ENCODE measurements around the gene TSPAN16. TPM values are rescaled to one million over a fixed set of nuclear protein-coding genes. Genes with fewer than 3 reads are reported as not detected.

Gene TSPAN16
- total RNA-seq, 2 experiments from 2014 or later: not detected

GRCh38 chr19:11290256-11290655, 5.7 kb upstream of the TSPAN16 start:
- no peak overlapping the region for H3K4me2 ChIP-seq (ENCODE audit: low read length)
- intact Hi-C loops (cut with micrococcal nuclease; ENCODE audit: unreplicated experiment): loop anchor here (5.0 kb wide), 1 partner anchor 147 kb away; the partner anchor contains the start of genes ODAD3 and PRKCSH
- peaks cover 21% of the 10 kb centered on the region for H3K4me1 ChIP-seq (ENCODE audit: insufficient read depth, low read length, poor library complexity, severe bottlenecking)
- H3K9me3 ChIP-seq (ENCODE audit: low read length): no peaks in the 10 kb centered on the region
- ChIA-PET CTCF (ENCODE audit: unreplicated experiment) (no interaction called here), POLR2A (interaction anchor here (0.8 kb wide), 1 partner anchor 76 kb away, joined by 3 read pairs; no protein-coding TSS in a partner anchor)
- H3K27ac ChIP-seq (ENCODE audit: low read depth, low read length, poor library complexity, severe bottlenecking): no peak overlapping the region
- H4K20me1 ChIP-seq (ENCODE audit: insufficient read depth, low read length): no peaks in the 10 kb centered on the region
- no peaks in the 10 kb centered on the region for H3K36me3 ChIP-seq (ENCODE audit: insufficient read depth, low read length)
- DNase-seq (ENCODE audit: low spot score): no peak
- no peak overlapping the region for H3K4me3 ChIP-seq (ENCODE audit: low read depth, low read length, poor library complexity, severe bottlenecking)
- TF ChIP-seq EZH2phosphoT487 (IDR thresholded peaks at IDR 0.05; ENCODE audit: borderline replicate concordance, low read depth, low read length): no peak
- TF ChIP-seq, protein P1, sequence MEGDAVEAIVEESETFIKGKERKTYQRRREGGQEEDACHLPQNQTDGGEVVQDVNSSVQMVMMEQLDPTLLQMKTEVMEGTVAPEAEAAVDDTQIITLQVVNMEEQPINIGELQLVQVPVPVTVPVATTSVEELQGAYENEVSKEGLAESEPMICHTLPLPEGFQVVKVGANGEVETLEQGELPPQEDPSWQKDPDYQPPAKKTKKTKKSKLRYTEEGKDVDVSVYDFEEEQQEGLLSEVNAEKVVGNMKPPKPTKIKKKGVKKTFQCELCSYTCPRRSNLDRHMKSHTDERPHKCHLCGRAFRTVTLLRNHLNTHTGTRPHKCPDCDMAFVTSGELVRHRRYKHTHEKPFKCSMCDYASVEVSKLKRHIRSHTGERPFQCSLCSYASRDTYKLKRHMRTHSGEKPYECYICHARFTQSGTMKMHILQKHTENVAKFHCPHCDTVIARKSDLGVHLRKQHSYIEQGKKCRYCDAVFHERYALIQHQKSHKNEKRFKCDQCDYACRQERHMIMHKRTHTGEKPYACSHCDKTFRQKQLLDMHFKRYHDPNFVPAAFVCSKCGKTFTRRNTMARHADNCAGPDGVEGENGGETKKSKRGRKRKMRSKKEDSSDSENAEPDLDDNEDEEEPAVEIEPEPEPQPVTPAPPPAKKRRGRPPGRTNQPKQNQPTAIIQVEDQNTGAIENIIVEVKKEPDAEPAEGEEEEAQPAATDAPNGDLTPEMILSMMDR (conservative IDR thresholded peaks at IDR 0.05; ENCODE audit: low read length): no peak
- H2AFZ ChIP-seq (ENCODE audit: low read length): no peak overlapping the region
- H3K79me2 ChIP-seq (ENCODE audit: insufficient read depth, low read depth, low read length): no peaks in the 10 kb centered on the region
- BruUV-seq (replicated peaks): no TSS peak
- no peaks in the 10 kb centered on the region for H3K9me2 ChIP-seq (ENCODE audit: insufficient read depth, low read length)

DNA sequence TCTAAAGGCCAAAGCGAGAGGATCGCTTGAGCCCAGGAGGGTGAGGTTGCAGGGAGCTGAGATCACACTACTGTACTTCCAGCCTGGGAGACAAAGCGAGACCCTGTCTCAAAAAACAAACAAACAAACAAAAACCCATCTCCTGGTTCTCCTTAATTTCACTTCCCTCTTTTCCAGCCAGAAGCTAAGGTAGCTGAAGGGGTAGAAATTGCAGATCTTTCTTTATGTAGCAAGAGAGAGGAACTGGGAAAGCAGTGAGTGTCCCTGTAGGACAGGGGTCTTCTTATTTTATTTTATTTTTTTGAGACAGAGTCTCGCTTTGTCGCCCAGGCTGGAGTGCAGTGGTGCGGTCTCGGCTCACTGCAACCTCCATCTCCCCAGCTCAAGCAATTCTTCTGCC, 4.5 kb upstream of the TSPAN16 start:
- H2AFZ ChIP-seq (ENCODE audit: low read length): no peak overlapping the region
- no peaks in the 10 kb centered on the region for H3K9me3 ChIP-seq (ENCODE audit: low read length)
- no peaks in the 10 kb centered on the region for H4K20me1 ChIP-seq (ENCODE audit: insufficient read depth, low read length)
- H3K4me3 ChIP-seq (ENCODE audit: low read depth, low read length, poor library complexity, severe bottlenecking): no peak overlapping the region
- BruUV-seq (replicated peaks): no TSS peak
- peaks cover 21% of the 10 kb centered on the region for H3K4me1 ChIP-seq (ENCODE audit: insufficient read depth, low read length, poor library complexity, severe bottlenecking)
- no peak for DNase-seq (ENCODE audit: low spot score)
- ChIA-PET CTCF (ENCODE audit: unreplicated experiment) (no interaction called here), POLR2A (interaction anchor here (1.1 kb wide), 1 partner anchor 161 kb away, joined by 5 read pairs; no protein-coding TSS in a partner anchor)
- H3K27ac ChIP-seq (ENCODE audit: low read depth, low read length, poor library complexity, severe bottlenecking): no peak overlapping the region
- TF ChIP-seq, protein P1 (conservative IDR thresholded peaks at IDR 0.05; ENCODE audit: low read length): no peak
- no peak for TF ChIP-seq EZH2phosphoT487 (IDR thresholded peaks at IDR 0.05; ENCODE audit: borderline replicate concordance, low read depth, low read length)
- H3K79me2 ChIP-seq (ENCODE audit: insufficient read depth, low read depth, low read length): no peaks in the 10 kb centered on the region
- H3K4me2 ChIP-seq (ENCODE audit: low read length): no peak overlapping the region
- no peaks in the 10 kb centered on the region for H3K9me2 ChIP-seq (ENCODE audit: insufficient read depth, low read length)
- H3K36me3 ChIP-seq (ENCODE audit: insufficient read depth, low read length): no peaks in the 10 kb centered on the region
- intact Hi-C loops (cut with micrococcal nuclease; ENCODE audit: unreplicated experiment): loop anchor here (5.0 kb wide), 1 partner anchor 146 kb away; the partner anchor contains the start of genes ODAD3 and PRKCSH

- Histone ChIP-seq H3K27ac (ENCODE audit: low read depth, low read length, poor library complexity, severe bottlenecking) (no peak overlapping the region), H3K4me1 (ENCODE audit: insufficient read depth, low read length, poor library complexity, severe bottlenecking) (peaks cover 21% of the 10 kb centered on the region), H2AFZ (ENCODE audit: low read length) (no peak overlapping the region), H3K36me3 (ENCODE audit: insufficient read depth, low read length) (no peaks in the 10 kb centered on the region), H3K4me2 (ENCODE audit: low read length) (no peak overlapping the region), H4K20me1 (ENCODE audit: insufficient read depth, low read length) (no peaks in the 10 kb centered on the region), H3K79me2 (ENCODE audit: insufficient read depth, low read depth, low read length) (no peaks in the 10 kb centered on the region), H3K4me3 (ENCODE audit: low read depth, low read length, poor library complexity, severe bottlenecking) (no peak overlapping the region), H3K9me2 (ENCODE audit: insufficient read depth, low read length) (no peaks in the 10 kb centered on the region), H3K9me3 (ENCODE audit: low read length) (no peaks in the 10 kb centered on the region)
- CTCF ChIA-PET (ENCODE audit: unreplicated experiment): no interaction called here
- TF ChIP-seq EZH2phosphoT487 (IDR thresholded peaks at IDR 0.05; ENCODE audit: borderline replicate concordance, low read depth, low read length): no peak
- TF ChIP-seq, protein P1 (conservative IDR thresholded peaks at IDR 0.05; ENCODE audit: low read length): no peak
- intact Hi-C loops (cut with micrococcal nuclease; ENCODE audit: unreplicated experiment): loop anchor here (2.0 to 5.0 kb wide), 4 partner anchors 55 to 191 kb away; partner anchors contain the start of genes CCDC159, ODAD3, PRKCSH and SWSAP1
- DNase-seq (ENCODE audit: low spot score): no peak
- POLR2A ChIA-PET: interaction anchor here (1.1 kb wide), 1 partner anchor 160 kb away, joined by 5 read pairs; no protein-coding TSS in a partner anchor
- BruUV-seq (replicated peaks): no TSS peak
These were observed 4.0 kb upstream of the TSPAN16 start for GRCh38 chr19:11291991-11292390.

Measured in OCI-LY7 (cell line).